ENCODE data around the gene THBD.
A peak's percentile ranks its signal among the peaks of the same experiment; 100 is the strongest.

The THBD gene

DNA sequence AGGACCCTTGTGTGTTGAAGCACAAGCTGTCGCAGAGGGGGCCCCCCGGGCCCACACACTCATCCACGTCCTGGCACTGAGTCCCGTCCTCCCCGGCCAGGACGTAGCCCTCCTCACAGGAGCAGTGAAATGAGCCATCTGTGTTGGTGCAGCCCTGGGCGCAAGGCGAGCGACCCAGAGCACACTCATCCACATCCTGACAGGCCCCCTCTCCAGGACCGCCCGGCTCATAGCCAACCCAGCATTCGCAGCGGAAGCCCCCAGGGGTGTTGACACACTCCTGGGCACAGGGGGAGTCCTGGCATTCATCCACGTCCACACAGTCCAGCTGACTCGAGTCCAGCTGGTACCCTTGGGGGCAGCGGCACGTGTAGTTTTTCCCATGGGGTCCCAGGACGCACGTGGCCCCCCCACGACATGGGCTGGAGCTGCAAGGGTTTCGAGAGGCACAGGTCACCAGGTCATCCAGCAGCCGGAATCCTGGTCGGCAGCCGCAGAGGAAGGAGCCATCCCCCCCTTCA, 35.4 kb upstream of the THBD start:
- ATAC-seq (ENCODE audit: low read depth) (no peak), DNase-seq (ENCODE audit: low spot score) (no peak)
- H3K4me1 ChIP-seq (ENCODE audit: insufficient read depth, poor library complexity, severe bottlenecking), result peaks cover 12% of the 10 kb centered on the region
- TF ChIP-seq, protein P1, sequence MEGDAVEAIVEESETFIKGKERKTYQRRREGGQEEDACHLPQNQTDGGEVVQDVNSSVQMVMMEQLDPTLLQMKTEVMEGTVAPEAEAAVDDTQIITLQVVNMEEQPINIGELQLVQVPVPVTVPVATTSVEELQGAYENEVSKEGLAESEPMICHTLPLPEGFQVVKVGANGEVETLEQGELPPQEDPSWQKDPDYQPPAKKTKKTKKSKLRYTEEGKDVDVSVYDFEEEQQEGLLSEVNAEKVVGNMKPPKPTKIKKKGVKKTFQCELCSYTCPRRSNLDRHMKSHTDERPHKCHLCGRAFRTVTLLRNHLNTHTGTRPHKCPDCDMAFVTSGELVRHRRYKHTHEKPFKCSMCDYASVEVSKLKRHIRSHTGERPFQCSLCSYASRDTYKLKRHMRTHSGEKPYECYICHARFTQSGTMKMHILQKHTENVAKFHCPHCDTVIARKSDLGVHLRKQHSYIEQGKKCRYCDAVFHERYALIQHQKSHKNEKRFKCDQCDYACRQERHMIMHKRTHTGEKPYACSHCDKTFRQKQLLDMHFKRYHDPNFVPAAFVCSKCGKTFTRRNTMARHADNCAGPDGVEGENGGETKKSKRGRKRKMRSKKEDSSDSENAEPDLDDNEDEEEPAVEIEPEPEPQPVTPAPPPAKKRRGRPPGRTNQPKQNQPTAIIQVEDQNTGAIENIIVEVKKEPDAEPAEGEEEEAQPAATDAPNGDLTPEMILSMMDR (IDR thresholded peaks at IDR 0.05; ENCODE audit: poor library complexity, severe bottlenecking), result no peak
- H3K27ac ChIP-seq (ENCODE audit: poor library complexity, severe bottlenecking), result no peak overlapping the region
- no peaks in the 10 kb centered on the region for H3K36me3 ChIP-seq (ENCODE audit: low read depth)
- no peaks in the 10 kb centered on the region for H3K27me3 ChIP-seq (ENCODE audit: insufficient read depth, poor library complexity, severe bottlenecking)
- no peaks in the 10 kb centered on the region for H3K9me3 ChIP-seq (ENCODE audit: severe bottlenecking)
- no peak overlapping the region for H3K4me3 ChIP-seq (ENCODE audit: severe bottlenecking)

DNA sequence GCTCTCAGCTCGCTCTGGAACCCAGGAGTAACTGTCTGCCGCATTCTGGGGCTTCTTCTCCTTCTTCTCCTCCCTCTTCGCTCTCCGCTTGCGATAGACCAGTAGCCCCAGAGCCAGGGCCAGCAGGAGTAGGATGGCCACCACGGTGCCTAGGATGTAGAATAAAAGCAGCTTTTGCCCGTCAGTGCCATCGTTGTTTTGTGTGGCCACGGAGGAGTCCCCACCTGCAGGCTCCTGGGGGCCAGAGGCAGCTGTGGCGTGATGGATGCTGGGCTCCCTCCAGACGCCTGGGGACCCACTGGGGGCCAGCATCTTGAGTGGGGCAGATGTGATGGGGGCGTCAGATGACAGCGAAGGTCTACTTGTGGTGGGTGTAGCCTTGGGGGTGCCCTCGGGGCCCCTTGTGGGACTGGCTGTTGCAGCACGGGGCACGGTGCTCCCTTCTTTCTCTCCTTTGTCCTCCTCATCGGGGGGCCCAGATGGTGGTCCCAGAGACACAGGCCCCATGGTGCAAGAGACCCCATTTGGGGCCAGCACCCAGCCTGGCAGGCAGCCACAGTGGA, 34.9 kb upstream of the THBD start:
- Histone ChIP-seq H3K4me1 (ENCODE audit: insufficient read depth, poor library complexity, severe bottlenecking) (peaks cover 12% of the 10 kb centered on the region), H3K4me3 (ENCODE audit: severe bottlenecking) (no peak overlapping the region), H3K27me3 (ENCODE audit: insufficient read depth, poor library complexity, severe bottlenecking) (no peaks in the 10 kb centered on the region), H3K27ac (ENCODE audit: poor library complexity, severe bottlenecking) (no peak overlapping the region), H3K36me3 (ENCODE audit: low read depth) (no peaks in the 10 kb centered on the region), H3K9me3 (ENCODE audit: severe bottlenecking) (no peaks in the 10 kb centered on the region)
- ATAC-seq (ENCODE audit: low read depth), result no peak
- TF ChIP-seq, protein P1 (IDR thresholded peaks at IDR 0.05; ENCODE audit: poor library complexity, severe bottlenecking), result no peak
- no peak for DNase-seq (ENCODE audit: low spot score)

DNA sequence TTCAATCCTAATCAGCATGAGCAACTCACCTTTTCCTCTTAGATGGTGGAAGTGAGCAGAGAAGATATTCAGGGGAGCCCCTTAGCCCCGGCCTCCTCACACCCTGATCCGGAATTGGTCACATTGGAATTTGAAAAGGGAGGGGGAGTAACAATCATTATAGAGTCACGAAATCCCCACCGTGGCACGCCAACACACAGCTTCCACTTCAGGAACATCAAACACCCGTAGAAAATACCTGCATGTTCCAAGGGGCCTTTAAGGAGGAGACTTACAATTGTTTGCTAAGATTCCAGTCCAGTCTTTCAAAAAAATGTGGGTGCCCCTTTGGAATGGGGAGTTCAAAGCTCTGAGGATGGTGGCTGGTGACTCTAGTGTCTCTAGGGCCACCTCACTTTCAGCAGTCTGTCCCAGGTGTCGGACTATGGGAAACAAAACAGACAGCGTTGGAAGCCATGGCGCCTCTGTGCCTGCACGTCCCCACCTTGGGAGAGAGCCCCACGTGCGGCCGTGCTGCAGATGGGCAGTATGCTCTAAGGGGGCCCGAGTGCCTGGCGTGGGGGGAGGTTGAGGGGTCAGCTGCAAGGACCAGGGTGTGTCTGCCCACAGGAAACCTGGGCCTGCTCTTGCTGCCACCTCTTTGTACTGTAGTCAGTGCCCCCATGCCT, 34.2 kb upstream of the THBD start:
- ATAC-seq (ENCODE audit: low read depth) (peak; percentile 35; the same call in 2 of the 3 replicates), DNase-seq (ENCODE audit: low spot score) (no peak)
- TF ChIP-seq, protein P1 (IDR thresholded peaks at IDR 0.05; ENCODE audit: poor library complexity, severe bottlenecking), result no peak
- Histone ChIP-seq H3K27me3 (ENCODE audit: insufficient read depth, poor library complexity, severe bottlenecking) (no peaks in the 10 kb centered on the region), H3K9me3 (ENCODE audit: severe bottlenecking) (no peaks in the 10 kb centered on the region), H3K36me3 (ENCODE audit: low read depth) (no peaks in the 10 kb centered on the region), H3K27ac (ENCODE audit: poor library complexity, severe bottlenecking) (peak overlapping the region; percentile 12), H3K4me3 (ENCODE audit: severe bottlenecking) (no peak overlapping the region), H3K4me1 (ENCODE audit: insufficient read depth, poor library complexity, severe bottlenecking) (peaks cover 12% of the 10 kb centered on the region)

DNA sequence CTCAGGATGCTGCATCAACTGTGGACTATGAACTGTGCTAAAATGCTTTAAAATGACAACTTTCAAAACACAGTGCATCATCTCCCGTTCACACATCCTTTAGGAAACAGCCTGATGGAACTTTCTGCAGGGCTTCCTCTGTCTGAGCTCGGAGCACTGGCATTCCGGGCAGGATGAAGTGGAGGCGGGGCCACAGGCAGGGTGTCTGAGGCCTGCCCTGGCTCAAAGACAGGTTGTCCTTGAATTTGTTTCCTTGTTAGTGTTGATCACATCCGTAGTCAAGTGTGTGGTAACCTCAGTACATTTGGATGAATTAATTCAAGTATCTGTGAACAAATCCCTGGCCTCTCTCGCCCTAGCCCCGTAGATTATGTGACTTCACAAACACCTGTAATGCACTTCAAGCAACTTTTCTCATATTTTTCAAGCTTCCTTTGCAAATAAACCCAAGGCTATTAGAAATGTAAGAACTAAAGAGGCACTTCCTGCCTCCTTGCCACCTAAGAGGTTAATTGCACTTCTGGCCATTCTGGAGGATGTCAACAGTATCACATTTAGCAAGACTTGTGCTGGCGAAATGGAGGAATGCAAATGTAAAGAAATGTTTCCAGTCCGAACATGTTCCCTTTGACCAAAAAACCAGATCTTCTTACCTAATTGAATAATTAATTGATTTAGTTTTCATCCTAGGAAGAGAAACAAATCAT, 33.5 kb upstream of the THBD start:
- Histone ChIP-seq H3K4me1 (ENCODE audit: insufficient read depth, poor library complexity, severe bottlenecking) (peaks cover 12% of the 10 kb centered on the region), H3K27me3 (ENCODE audit: insufficient read depth, poor library complexity, severe bottlenecking) (no peaks in the 10 kb centered on the region), H3K9me3 (ENCODE audit: severe bottlenecking) (no peaks in the 10 kb centered on the region), H3K4me3 (ENCODE audit: severe bottlenecking) (no peak overlapping the region), H3K36me3 (ENCODE audit: low read depth) (no peaks in the 10 kb centered on the region), H3K27ac (ENCODE audit: poor library complexity, severe bottlenecking) (peak overlapping the region; percentile 12)
- peak; percentile 54 for ATAC-seq (ENCODE audit: low read depth)
- TF ChIP-seq, protein P1 (IDR thresholded peaks at IDR 0.05; ENCODE audit: poor library complexity, severe bottlenecking), result no peak
- DNase-seq (ENCODE audit: low spot score), result no peak
